B cell (primary cell): ENCODE data around the gene MAPKAPK3.

Source experiments
- EZH2 ChIP-seq: IDR thresholded peaks from 2 replicates; pipeline ENCODE4 v1.6.1; 2012; ENCODE audit warnings: borderline replicate concordance, low read depth, mild to moderate bottlenecking, moderate library complexity, low read length; ENCODE audit not compliant: insufficient read depth, poor library complexity, severe bottlenecking
- TF ChIP-seq, protein P1 (sequence below): fragments of 200-600 bp; IDR thresholded peaks from one replicate; pipeline ENCODE4 v1.8.0; 2022; ENCODE audit warnings: antibody characterized with exemption, mild to moderate bottlenecking

DNA sequence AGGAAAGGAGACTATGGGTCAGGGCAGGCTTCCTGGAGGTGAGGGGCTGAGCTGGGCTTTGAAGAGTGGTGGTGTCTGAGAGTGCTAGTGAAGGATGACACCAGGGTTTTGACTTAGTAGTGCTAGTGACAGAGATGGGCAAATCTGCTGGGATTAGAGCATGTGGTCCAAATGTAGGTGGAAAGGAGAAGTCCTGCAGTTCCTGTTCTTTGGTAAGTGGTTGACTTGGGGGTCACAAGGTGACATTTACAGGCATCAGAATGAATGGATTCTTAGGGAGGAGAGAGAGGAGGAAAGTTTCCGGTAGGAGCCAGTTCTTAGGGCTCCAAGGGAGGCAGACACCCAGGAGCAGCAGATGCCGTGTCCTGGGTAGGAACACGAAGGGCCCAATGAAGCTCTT, 57.0 kb downstream of the MAPKAPK3 start:
- TF ChIP-seq, protein P1, sequence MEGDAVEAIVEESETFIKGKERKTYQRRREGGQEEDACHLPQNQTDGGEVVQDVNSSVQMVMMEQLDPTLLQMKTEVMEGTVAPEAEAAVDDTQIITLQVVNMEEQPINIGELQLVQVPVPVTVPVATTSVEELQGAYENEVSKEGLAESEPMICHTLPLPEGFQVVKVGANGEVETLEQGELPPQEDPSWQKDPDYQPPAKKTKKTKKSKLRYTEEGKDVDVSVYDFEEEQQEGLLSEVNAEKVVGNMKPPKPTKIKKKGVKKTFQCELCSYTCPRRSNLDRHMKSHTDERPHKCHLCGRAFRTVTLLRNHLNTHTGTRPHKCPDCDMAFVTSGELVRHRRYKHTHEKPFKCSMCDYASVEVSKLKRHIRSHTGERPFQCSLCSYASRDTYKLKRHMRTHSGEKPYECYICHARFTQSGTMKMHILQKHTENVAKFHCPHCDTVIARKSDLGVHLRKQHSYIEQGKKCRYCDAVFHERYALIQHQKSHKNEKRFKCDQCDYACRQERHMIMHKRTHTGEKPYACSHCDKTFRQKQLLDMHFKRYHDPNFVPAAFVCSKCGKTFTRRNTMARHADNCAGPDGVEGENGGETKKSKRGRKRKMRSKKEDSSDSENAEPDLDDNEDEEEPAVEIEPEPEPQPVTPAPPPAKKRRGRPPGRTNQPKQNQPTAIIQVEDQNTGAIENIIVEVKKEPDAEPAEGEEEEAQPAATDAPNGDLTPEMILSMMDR: no peak
- TF ChIP-seq EZH2: no peak
